D721Med (cell line): ENCODE measurements around the gene ACSBG1.

ENCODE experiments used
- DNase-seq: peaks from one replicate; pipeline ENCODE4 v3.0.0; 2011; ENCODE audit warnings: low spot score; ENCODE audit not compliant: insufficient read length
- FAIRE-seq: peaks from 2 replicates; lab custom pipeline; 2011; peaks lifted over from hg19 to GRCh38; lab: Jason Lieb, UNC
- CTCF ChIP-seq: IDR thresholded peaks from 2 replicates; pipeline ENCODE4 v1.5.1; 2012; ENCODE audit warnings: mild to moderate bottlenecking, control low read depth; ENCODE audit not compliant: insufficient read depth; ENCODE audit errors: missing control alignments

ACSBG1 gene, protein sequence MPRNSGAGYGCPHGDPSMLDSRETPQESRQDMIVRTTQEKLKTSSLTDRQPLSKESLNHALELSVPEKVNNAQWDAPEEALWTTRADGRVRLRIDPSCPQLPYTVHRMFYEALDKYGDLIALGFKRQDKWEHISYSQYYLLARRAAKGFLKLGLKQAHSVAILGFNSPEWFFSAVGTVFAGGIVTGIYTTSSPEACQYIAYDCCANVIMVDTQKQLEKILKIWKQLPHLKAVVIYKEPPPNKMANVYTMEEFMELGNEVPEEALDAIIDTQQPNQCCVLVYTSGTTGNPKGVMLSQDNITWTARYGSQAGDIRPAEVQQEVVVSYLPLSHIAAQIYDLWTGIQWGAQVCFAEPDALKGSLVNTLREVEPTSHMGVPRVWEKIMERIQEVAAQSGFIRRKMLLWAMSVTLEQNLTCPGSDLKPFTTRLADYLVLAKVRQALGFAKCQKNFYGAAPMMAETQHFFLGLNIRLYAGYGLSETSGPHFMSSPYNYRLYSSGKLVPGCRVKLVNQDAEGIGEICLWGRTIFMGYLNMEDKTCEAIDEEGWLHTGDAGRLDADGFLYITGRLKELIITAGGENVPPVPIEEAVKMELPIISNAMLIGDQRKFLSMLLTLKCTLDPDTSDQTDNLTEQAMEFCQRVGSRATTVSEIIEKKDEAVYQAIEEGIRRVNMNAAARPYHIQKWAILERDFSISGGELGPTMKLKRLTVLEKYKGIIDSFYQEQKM

GRCh38 chr15:78234515-78235040 lies at the start of gene ACSBG1:
ACSBG1 (minus strand) TSS chr15:78234565; CDS start chr15:78234501, 64 bp downstream.
- no peak for FAIRE-seq
- TF ChIP-seq CTCF: no peak
- DNase-seq: no peak

DNA sequence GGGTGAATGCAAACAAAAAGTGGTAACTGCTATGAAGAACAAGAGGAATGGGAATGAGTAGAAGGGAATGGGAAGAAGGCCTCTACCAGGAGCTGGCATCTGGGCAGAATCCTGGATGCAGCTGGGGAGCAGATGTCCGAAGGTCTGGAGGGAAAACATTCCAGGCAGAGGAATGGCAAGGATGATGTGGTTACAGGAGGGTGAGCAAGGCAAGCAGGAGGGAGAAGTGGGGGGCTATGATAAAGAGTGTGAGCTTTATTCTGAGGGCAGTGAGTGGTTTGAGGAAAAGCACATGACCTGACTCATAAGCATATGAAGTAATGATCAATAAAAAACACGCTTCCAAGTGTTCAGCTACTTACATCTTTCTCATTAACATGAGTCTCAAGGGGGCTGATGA lies 48.0 kb upstream of the ACSBG1 start:
- TF ChIP-seq CTCF: no peak
- FAIRE-seq: no peak
- DNase-seq: no peak

DNA sequence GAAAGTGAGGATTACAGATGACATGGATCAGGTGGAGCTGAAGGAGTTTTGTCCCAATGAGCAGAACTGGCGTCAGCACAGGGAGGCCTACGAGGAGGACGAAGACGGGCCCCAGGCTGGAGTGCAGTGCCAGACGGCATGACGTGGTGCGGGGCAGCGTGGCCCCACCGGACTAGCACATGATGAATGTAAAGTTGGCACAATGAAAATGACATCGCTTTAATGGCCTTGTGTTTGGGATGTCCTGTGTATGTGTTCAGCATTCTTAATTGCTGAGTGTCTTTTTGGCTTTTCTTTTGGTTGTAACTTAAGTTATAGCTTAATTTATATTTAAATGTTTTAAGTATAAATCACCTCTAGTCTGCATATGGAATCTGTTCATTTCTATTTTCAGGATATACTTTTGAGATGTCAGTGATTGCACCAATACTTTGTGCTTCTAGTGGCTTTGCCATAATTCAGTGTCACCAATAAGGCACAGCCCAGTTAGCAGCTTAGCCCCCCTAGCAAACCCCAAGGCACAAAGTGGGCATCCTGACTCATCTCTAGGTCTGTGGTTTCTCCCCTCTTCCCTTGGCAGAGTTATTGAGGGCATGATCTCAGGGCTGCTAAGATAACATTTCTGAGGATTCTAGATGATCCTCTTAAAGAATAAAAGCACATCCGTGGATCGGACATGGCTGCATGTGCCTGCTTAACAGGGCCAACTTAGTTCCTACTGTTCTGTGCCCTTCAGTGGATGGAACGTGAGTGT lies 46.1 kb upstream of the ACSBG1 start:
- no peak for TF ChIP-seq CTCF
- DNase-seq (no peak), FAIRE-seq (no peak)

DNA sequence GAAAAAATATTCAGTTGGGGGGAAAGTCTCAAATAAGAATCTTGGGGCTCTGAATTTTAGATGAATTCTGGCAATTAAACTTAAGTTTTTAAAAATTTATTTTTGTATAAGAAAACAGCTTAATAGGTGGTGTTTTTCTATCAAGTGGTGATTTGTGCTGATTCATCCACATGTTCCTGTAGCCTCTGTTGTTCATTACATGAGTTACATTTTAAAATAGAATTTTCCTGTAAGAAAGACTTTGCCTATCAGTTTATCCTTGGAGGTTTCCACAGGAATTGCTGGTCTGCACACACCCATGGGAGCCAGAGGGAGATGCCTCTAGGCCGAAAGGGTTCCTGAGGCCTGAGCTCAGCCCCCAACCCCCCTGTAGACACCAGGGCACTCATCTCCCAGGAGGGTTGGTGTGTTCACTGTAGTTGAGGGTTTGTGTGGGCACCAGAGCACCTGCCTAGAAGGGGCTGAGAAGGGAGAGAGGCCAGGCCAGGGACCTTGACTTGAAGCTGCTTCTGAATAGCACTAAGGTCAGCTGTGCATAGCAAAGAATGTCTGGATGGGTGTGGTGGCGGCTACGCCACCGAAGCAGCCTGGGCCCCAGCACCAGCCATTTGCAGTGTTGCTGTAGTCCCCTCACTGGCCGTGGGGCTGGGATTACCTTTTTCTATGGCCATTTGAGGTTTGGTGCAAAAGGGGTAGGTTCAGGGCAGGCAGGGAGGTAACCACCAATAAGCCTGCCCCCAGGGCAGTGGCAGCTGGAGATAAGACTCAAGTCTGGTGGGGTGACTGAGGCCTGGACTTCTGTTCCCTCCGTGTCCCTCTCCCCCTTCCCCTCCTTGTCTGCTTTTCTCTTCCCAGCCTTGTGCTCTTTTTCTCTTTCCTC lies 41.9 kb upstream of the ACSBG1 start:
- FAIRE-seq: no peak
- TF ChIP-seq CTCF: no peak
- DNase-seq: no peak

GRCh38 chr15:78274994-78275393 lies 40.6 kb upstream of the ACSBG1 start:
- no peak for FAIRE-seq
- TF ChIP-seq CTCF: no peak

DNA sequence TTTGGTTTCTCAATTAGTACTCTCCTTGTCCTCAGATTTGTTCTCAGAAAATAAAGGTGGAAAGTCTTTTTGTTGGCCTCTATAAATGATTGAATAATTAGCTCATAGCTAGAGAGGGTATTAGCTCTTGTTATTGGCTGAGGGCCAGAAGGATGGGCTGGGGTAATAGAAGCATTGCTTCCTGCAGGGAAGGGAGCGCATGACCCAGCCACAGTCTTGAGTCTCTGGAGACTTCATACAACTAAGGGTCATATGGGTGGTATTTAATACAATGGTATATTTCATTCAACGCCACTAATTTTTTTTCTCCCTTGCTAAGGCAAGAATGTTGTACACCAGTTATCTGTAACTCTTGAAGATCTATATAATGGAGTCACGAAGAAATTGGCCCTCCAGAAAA lies 38.4 kb upstream of the ACSBG1 start:
- no peak for TF ChIP-seq CTCF
- FAIRE-seq (no peak), DNase-seq (no peak)

More at GRCh38 chr15:78274994-78275393, 40.6 kb upstream of the ACSBG1 start:
- no peak for DNase-seq
